HG03571 (cell line): Measurements from ENCODE around the gene TANGO6.

Experiments used
- ATAC-seq: cut with Tn5 transposase; IDR thresholded peaks from one replicate; pipeline ENCODE4 v1.9.1; 2021; ENCODE audit not compliant: unreplicated experiment

TANGO6 gene

DNA sequence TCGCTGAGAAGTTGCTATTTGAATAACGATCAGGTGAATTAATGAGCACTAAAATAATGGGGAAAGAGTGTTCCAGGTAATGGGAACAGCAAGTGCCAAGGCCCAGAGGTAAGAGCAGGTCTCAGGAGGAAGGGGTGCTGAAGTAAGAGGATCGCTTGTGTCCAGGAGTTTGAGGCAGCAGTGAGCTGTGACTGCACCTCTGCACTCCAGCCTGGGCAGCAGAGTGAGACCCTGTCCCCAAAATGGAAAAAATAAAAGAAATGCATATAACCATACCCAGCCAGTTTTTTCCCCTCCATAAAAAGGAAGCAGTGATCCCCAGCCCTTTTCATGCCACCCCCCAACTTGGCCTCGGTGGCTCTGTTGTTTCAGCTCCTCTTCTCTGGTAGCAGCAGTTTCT is 245.4 kb downstream of the TANGO6 start:
- no peak for ATAC-seq

DNA sequence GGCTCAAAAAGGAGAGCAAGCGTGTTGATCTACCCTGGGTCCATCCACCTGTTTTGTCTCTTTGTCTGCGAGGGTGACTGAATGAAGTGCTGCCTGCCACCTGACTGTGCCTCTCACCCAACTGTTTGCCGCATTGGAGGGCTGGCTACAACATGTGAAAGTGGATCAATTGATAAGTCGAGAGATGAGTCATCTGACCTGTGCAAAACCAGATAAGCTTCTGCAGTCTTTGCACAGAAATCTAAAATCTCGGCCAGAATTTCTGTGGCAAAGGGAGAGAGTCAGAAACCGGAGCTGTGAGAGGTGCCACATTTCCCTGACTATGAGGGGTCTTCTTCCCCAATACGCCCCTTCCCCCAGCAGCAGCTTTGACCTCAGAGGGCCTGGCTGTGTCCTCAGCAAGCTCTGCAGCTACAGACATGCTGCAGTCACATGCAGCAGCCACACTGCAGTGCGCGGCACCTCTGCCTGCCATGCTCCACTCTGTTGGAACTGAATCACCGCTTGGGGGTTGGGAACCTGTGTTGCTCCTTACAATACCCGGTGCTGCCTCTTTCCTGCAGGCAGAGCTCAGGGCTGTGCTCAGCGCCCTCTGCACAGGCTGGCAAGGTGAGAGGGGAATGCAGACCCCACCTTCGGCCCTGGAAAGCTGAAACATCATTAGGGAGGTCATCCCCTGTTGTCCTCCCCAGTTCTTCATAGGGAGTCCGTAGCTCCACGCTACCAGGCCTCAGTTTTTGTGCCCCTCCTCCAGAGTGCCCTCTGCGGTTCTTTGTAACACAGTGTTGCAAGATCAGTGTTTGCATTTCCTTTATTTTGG is 246.0 kb downstream of the TANGO6 start:
- no peak for ATAC-seq

DNA sequence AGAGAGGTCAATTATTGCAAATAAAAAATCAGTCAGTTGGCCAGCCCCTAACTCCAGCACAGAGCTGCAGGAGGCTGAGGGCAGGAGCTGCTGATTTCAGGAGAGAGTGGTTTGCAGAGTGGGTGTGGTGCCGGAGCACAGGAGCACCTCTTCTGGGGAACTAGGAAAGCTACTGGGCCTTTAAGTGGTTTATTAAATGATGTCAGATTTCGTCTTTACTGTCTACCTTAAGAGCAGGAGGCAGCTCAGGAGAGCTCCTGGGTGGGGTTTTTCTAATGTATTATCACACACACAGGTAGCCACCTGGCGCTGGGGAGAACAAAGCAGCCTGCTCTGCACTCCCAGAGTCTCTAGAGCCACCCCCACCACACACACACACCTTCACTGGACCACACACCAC is 250.6 kb downstream of the TANGO6 start:
- ATAC-seq: no peak

DNA sequence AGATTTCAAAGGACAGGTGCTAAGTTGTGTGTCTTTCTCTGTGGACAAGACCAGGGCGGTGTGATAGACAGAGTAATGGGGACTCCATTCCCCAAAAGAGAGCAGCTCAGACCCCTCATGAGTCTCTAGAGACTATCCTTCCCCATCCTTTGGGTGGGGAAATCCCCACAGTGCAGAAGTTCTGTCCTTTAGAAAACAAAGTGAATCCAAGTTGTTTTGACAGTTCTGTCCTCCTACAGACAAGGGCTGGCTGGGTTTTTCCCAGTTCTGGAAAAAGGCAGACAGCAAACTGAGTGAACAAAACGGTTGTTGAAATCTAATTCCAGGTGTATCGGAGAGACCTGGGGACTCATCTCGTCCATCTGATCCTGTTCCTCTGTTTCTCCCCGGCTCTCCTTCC is 251.2 kb downstream of the TANGO6 start:
- ATAC-seq: no peak

DNA sequence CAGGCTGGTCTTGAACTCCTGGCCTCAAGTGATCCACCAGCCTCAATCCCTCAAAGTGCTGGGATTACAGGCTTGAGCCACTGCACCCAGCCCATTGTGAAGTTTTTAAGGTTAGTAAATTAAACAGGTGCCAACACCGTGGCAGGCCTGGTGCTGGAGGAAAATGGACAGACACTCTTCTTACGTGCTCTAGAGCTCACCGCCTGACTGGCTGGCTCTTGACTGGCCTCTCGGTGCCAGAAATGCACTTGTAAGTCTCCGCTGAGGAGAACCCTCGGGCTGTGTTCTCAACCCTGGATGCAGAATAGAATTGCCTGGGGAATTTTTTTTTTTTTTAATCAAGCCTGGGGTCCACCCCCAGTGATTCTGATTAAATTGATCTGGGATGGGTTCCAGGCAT is 251.9 kb downstream of the TANGO6 start:
- no peak for ATAC-seq

DNA sequence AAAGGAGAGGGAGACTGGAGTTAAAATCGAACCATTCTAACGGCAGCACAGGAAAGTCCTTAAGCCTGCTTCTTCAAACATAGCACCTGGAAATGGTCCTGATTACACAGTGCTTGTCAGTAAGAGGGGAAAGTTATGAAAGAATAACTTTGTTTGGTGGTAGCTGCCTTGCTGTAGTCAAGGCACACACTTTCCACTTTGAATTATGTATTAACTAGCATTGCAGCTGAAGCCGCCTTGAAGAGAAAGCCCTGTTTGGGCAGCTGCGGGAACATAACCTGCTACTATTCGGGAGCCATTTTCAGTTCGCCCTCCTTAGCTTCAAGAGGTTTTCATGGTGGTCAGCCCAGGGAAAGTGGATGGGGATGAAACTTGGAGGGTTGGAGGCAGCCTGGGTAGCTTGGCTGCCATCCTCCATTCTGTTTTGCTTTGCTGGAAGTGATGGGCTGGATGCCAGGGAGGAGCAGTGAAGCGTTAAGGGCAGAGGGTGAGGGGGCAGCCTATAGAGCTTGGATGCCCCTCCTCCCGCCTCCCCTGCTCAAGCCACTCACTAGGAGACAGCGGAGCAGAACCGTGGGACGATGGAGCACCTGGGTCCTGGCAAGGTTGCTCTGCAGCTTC is 256.9 kb downstream of the TANGO6 start:
- no peak for ATAC-seq

DNA sequence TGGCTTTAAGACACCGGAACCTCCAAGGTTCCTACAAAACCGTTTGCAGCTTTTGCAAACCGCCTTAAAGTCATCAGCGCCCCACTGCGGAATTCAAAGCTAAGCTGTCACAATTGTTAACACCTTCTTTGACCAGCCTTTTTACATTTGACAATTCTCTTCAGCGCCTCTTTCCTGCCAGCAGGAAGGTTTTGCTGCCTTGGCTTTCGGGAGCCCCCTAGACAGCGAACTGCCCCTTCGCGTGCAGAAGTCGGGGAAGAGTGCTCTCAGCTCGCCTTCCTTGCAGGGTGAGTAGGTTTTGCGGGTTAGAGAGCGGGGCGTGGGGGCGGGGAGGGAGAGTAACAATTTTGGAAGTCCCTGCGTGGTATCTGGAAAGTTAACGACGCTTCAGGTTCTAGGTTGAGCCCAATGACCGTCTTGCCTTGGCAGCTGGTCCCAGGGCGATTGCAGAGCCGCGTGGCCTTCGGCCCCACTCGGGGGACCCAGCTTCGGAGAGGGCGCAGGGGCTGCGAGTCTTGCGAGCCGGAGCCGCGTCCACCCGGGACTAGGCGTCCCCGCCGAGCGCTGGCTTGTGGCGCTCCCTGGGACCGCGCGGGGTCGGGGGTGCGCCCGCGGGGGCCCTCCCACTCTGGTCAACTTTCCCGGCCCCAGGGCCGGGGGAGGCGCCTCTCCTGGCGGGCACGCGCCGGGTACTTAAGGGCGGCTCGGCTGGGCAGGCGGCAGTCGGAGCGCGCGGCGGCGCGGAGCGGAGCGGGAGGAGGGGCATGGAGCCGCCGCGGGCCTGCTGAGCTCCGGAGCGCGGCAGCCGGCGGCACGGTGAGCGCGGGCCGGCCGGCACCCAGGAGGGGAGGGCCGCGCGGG is 262.4 kb downstream of the TANGO6 start, which contains the start of gene HAS3:
TSS of gene HAS3 (plus strand) at position 153 of the 861 bp plus-strand sequence. CDS start 3,743 bp downstream, outside the sequence.
- ATAC-seq: no peak

DNA sequence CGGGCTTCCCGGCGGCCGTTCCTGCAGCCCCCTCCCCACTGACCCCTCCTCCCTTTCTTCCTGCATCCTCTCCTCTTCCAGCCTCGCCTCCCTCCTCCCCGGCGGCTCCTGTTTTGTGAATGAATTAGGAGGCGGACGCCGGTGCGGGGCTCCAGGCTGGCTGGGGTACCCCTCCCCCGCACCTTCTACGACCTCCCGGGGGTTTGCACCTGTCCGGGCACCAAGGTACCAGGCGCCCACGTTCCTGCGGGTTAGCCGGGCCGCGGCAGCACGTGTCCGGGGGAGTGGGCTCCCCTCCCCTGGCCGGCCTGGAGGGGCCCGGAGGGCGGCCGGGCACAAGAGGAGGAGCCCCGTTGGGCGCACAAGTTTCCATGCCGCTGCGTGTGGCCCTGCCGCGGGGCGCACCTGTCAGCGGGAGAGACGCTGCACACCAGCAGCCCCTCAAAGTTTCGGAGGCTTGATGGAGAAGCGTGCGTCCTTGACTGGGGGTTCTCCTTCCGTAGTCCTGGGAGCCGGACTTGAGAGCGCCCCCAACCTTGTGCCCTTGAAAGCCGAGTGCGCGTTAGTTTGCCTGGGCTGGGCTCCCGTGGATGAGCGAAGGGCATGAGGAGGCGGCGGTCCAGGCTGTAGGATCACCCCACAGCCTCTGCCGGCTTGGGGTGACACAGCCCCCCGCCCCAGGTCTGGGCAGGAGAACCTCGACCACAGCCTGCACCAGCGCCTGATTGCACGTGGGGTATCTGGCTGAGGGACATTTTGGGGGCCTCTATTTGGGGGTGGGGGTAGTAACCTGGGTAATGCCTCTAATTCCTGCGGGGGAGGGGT is 263.4 kb downstream of the TANGO6 start:
- no peak for ATAC-seq

DNA sequence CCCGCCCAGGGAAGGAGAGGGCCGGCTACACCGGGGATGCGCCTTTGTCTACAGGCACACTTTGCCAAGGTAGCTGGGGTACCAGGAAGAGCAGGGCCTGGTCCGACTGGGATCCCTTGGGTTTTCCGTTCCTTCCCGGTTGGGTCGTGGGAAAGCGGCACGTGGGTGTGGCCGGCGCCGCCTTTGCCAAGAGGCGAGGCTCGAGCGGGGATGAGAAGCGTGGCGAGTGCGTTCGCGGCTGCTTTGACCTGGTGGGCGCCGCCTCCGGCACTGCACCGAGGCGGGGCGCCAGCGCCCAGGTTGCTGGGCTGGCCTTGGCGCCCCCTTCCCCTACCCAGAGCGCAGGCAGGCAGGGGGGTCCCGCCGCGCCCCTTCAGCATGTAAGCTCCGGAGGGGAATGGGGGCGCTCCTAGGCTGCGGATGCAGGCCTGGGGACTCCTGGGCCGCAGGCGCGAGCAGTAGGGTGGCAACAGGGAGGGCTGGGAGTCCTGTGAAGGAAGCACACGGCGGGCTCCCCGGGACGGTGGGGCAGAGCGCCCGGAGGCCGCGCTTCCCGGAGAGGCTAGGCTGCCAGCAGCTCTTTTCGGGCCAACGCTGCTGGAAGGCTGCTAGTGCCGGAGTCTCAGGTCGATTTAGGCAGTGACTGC is 264.1 kb downstream of the TANGO6 start:
- ATAC-seq: no peak

DNA sequence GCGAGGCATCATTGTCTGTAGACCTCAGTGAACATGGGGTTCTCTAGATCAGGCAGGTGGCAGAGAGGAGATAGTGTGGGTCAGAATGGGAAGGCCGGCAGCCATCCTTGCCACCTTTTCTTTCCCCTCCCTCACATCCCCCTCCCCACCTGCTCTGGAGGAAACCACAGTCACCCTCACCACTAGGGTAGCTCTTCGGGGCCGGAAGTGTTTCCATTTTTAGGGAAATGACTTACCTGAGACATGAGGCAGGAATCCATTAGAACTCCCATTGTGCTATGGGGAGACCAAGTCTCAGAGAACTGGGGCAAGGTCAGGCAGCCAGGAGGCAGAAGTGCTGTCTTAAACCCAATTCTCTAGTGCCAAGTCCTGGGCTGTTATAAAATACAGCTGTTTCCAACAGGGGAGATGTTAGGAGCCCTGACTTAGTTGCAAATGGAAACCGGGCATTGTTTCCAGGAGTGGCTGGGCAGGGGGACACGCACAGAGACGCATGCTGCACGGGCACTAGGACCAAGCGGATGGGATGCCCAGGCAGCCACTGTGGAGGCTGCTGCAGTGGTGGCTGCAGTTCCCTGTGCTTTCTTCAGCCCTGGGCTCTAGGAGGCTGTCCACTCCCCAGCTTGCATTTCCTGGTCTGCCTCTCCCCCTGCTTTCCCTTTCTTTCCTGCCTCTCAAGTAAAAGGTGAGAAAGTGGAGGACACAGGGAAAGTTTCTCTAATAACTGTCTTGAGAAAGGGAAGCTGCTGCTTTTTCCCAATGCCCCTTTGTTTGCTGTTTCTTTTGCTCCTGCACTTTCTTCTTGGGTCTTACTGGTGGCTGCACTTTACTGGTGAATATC is 265.0 kb downstream of the TANGO6 start:
- ATAC-seq: no peak

DNA sequence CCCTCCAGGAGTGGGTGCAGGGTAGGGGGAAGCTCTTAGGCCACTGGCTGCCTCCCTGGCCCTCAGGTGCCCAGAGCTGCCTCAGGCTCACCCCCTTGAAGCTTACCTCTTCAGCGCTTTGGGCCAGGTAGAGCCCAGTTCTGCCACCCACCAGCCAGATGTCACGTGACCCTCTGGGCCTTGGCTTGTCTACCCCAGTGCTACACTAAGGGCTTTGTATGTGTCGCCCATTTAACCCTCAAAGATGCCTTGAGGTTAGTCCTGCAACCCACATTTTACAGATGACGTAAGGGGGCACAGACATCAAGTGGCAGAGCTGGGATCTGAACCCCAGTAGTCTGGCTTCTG is 265.5 kb downstream of the TANGO6 start:
- ATAC-seq: no peak

DNA sequence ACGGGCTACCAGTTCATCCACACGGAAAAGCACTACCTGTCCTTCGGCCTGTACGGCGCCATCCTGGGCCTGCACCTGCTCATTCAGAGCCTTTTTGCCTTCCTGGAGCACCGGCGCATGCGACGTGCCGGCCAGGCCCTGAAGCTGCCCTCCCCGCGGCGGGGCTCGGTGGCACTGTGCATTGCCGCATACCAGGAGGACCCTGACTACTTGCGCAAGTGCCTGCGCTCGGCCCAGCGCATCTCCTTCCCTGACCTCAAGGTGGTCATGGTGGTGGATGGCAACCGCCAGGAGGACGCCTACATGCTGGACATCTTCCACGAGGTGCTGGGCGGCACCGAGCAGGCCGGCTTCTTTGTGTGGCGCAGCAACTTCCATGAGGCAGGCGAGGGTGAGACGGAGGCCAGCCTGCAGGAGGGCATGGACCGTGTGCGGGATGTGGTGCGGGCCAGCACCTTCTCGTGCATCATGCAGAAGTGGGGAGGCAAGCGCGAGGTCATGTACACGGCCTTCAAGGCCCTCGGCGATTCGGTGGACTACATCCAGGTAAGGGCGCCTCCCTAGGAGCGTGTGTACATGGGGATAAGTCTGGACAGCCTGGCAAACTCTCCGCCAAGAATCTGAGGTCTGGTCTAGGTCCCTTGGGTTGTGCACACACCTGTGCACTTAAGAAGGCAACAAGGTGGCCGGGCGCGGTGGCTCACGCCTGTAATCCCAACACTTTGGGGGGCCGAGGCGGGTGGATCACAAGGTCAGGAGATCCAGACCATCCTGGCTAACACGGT is 266.3 kb downstream of the TANGO6 start:
- ATAC-seq: no peak

DNA sequence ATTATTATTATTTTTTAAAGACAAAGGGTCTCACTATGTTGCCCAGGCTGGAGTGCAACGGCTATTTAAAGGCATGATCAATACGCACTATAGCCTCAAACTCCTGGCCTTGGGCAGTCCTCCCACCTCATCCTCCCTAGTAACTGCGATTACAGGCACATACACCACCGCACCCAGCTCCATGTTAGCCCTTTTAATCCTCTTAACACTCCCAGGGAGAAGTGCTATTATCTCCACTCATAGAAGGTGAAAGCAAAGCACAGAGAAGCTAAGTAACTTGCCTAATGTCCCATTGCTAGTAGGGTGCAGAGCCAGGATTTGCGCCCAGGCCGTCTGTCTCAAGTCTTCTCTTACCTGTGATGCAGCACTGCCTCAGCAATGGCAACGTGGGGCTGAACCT is 267.1 kb downstream of the TANGO6 start:
- no peak for ATAC-seq

DNA sequence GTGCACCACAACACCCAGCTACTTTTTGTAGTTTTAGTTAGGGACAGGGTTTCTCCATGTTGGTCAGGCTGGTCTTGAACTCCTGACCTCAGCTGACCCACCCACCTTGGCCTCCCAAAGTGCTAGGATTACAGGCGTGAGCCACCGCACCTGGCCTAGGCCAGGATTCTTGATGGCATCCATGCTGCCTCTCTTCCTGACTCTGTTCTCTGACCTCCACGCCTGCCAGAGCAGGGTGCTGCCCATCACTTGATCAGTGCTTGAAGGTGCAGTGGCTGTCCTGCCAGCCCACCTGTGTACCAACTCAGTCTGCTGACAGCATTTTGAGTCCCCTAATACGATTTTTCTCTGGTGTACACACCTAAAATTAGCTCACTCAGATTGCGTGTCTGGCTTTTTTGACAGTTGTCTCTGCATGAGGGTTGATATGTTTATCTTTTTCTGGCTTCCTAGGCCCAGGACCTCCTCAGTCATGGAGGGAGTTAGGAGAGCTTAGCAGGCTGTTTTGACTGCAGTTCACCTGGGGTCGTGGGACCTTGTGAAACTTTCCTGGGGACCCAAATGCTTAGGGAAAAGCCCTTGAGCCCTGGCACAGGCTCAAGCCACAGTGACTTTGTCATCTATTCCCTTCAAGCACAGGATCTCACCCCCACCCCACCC is 268.0 kb downstream of the TANGO6 start:
- no peak for ATAC-seq

DNA sequence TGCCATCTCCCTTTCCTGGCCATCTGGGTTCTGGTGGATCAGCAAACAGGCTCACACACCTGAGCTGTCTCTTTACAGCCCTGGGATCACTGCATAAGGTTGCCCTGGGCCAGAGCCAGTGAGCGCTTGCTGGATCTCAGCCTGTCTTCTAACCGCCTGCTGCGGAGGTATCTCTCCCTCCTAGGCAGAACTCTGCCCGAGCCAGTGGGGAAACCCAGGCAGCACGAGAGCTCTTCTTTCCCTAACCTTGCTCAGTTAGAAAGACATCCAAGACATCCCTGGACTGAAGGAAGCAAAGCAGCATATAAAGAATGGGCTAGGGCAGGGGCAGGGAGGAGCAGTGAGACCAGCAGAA is 268.5 kb downstream of the TANGO6 start:
- ATAC-seq: no peak

DNA sequence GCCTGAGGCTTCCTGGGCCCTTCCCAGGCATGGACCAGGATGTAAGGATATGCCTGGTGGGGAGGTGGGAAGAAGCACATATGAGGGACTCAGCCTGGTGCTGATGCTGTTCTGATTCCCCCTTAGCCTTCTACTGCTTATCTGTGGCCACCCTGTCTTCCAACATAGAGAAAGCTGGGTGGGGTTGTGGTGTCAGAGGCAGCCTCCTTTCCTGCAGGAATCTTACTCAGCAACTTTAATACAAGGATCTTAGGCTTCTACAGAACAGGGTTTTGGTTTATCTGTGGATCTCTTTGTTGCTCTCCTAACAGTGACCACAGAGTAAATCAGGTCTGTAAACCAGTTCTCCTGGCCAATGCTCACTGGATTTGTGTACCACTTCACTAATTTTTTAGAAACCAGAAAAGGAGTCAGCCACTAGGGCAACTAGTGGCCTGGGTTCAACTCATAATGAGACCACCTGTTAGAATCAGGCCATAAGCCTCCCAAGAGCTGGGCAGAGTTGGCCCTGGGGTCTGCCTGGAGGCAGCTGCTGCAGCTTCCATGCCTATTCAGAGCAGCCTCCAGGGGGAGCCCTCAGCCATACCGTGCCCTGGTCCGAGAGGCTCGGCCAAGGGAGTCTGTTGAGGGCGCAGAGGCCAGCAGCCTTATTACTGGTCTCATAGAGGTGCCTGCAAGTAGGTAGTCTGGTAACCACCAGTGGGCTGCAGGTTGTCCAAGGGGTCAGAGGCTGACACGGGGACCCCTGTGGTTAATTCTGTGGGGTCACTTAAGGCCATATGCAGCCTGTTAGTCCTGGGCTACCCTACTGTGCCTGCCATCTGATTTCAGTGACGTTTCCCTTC is 269.2 kb downstream of the TANGO6 start:
- ATAC-seq: no peak

DNA sequence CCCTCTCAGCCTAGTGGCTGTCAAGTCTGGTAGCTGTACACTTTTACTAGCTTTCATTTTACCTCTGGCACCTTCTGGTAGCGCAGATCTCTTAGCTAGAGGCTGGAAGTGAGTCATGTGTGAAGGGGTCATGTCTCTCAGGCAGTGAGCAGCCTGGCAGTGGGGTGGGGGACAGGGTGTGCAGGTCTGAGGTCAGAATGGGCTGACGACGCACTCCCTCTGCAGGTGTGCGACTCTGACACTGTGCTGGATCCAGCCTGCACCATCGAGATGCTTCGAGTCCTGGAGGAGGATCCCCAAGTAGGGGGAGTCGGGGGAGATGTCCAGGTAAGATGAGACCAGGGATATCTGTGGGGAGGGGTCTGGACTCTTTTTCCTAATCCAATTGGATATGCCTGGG is 269.9 kb downstream of the TANGO6 start:
- ATAC-seq: no peak
